Measurements from ENCODE around the gene MKRN2.
"Not testable (repeated sequence)": the region's sequence is repeated elsewhere in the genome, so short reads cannot be mapped to it uniquely, and the experiment has no call there.

MKRN2 gene

DNA sequence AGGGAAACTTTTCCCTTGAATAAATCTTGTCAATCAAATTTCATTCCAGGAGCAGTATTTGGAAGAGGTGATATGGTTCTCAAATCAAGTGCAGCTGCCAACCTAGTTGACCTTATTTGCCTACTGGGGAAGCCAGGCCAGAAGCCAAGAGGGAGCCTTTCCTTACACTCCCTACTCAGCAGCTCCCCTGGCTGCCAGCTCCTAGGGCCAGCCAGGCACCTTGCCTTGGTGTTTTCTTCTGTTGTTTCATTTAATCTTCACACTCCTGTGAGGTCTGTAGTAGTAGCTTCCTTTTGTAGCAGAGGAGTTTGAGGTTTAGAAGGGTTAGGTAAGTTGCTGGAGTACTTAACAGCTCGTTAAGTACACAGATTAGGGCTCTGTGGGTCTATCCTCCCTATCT is 34.2 kb upstream of the MKRN2 start:
- Mint-ChIP-seq H3K27ac (no peak overlapping the region), H3K4me3 (no peak overlapping the region), H3K4me1 (peaks cover 18% of the 10 kb centered on the region), H3K36me3 (ENCODE audit: low read depth) (peaks cover 48% of the 10 kb centered on the region), H3K9me3 (no peaks in the 10 kb centered on the region), H3K27me3 (ENCODE audit: low read depth) (no peaks in the 10 kb centered on the region)
- TF ChIP-seq, protein P1, sequence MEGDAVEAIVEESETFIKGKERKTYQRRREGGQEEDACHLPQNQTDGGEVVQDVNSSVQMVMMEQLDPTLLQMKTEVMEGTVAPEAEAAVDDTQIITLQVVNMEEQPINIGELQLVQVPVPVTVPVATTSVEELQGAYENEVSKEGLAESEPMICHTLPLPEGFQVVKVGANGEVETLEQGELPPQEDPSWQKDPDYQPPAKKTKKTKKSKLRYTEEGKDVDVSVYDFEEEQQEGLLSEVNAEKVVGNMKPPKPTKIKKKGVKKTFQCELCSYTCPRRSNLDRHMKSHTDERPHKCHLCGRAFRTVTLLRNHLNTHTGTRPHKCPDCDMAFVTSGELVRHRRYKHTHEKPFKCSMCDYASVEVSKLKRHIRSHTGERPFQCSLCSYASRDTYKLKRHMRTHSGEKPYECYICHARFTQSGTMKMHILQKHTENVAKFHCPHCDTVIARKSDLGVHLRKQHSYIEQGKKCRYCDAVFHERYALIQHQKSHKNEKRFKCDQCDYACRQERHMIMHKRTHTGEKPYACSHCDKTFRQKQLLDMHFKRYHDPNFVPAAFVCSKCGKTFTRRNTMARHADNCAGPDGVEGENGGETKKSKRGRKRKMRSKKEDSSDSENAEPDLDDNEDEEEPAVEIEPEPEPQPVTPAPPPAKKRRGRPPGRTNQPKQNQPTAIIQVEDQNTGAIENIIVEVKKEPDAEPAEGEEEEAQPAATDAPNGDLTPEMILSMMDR (IDR thresholded peaks at IDR 0.05; ENCODE audit: unreplicated experiment in 3 of 3) = no peak

DNA sequence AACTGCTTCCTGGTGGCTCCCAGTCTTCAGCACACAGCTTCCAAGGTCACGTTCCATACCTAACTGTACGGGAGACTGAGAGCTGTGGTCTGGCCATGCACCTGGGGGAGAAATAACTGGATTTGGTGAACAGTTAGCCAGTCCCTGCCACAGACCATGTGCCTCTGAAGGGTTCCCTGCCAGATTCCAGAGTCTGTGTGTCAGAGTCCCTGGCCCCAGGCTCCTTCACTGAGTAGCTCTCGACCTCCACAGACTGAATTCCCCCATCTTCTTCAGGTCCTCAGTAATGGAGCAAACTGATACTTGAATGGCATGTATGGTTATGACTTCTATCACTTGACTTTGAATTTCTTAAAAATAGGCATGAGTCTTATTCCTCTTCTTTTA is 29.1 kb upstream of the MKRN2 start:
- peaks cover 51% of the 10 kb centered on the region for H3K36me3 Mint-ChIP-seq (ENCODE audit: low read depth)
- no peaks in the 10 kb centered on the region for H3K9me3 Mint-ChIP-seq
- peak overlapping the region; percentile 34 to 78 (median 63) for H3K27ac Mint-ChIP-seq
- no peak overlapping the region for H3K4me3 Mint-ChIP-seq
- H3K27me3 Mint-ChIP-seq (ENCODE audit: low read depth) = no peaks in the 10 kb centered on the region
- TF ChIP-seq, protein P1 (IDR thresholded peaks at IDR 0.05; ENCODE audit: unreplicated experiment in 3 of 3) = no peak
- peaks cover 4% of the 10 kb centered on the region for H3K4me1 Mint-ChIP-seq

DNA sequence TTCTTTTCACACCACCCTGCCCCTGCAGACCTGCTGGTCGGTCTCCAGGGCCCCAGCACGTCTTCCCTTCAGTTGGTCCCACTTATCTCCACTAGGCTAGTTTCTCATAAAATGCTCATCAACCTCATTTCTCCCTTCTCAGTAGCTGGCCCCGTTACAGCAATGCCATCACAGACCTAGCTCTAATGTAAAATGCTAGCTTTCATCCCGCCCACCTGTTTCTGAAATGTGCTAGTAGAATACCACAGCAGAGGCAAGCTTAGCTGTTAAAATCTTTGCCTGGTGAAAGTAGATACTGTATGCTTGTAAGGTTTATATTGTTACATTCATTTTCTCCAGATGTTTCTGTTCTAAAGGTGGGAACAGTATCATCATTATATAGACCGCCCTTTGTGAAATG is 24.7 kb upstream of the MKRN2 start:
- Mint-ChIP-seq H3K36me3 (ENCODE audit: low read depth) (peaks cover 28% of the 10 kb centered on the region), H3K4me3 (no peak overlapping the region), H3K27ac (no peak overlapping the region), H3K9me3 (no peaks in the 10 kb centered on the region), H3K4me1 (no peaks in the 10 kb centered on the region), H3K27me3 (ENCODE audit: low read depth) (no peaks in the 10 kb centered on the region)
- TF ChIP-seq, protein P1 (IDR thresholded peaks at IDR 0.05; ENCODE audit: unreplicated experiment in 3 of 3) = no peak

DNA sequence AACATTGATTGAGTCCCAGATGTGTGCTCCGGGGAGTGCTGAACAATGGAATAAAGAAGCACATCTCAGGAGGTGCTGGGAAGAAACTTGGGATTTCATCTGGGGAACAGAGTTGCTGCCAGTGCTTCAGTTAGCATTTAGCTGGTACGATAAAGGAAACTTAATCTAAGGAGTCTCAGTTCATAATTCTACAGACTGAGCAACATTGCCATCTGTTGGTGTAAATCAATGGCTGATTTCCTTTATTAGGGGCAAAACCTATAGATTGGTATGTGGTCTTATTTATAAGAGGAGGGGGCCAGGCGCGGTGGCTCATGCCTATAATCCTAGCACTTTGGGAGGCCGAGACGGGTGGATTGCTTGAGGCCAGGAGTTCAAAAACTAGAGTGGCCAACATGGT is 20.5 kb upstream of the MKRN2 start:
- Mint-ChIP-seq H3K4me1 (no peaks in the 10 kb centered on the region), H3K4me3 (no peak overlapping the region), H3K27ac (peak overlapping the region in 1 of 3 experiments; percentile 55), H3K9me3 (no peaks in the 10 kb centered on the region), H3K27me3 (ENCODE audit: low read depth) (no peaks in the 10 kb centered on the region), H3K36me3 (ENCODE audit: low read depth) (peaks cover 9% of the 10 kb centered on the region)
- TF ChIP-seq, protein P1 (IDR thresholded peaks at IDR 0.05; ENCODE audit: unreplicated experiment in 3 of 3) = peak; percentile 14 to 20 (median 18)

DNA sequence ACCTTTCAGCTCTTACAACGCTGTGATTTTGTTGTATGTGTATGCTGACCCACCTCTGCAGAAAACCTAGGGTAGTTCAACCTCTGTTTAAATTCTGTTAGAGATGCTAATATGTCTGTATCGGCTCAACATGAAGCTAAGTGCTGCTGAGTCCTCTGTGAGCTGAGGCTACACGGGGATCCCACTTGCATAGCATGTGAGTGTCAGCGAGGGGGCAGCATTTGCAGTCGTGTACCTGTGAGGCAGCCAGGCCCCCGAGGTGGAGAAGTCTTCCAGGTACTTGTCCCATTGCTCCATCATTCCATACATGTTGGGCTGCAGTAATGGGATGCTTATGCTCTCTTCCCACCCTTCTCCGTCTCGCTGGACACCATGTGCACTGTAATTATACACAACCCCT is 15.3 kb upstream of the MKRN2 start:
- H3K4me3 Mint-ChIP-seq = no peak overlapping the region
- peaks cover 9% of the 10 kb centered on the region for H3K4me1 Mint-ChIP-seq
- TF ChIP-seq, protein P1 (IDR thresholded peaks at IDR 0.05; ENCODE audit: unreplicated experiment in 3 of 3) = peak in 1 of 3 experiments; percentile 29
- no peaks in the 10 kb centered on the region for H3K9me3 Mint-ChIP-seq
- no peaks in the 10 kb centered on the region for H3K27me3 Mint-ChIP-seq (ENCODE audit: low read depth)
- no peaks in the 10 kb centered on the region for H3K36me3 Mint-ChIP-seq (ENCODE audit: low read depth)
- H3K27ac Mint-ChIP-seq = no peak overlapping the region

DNA sequence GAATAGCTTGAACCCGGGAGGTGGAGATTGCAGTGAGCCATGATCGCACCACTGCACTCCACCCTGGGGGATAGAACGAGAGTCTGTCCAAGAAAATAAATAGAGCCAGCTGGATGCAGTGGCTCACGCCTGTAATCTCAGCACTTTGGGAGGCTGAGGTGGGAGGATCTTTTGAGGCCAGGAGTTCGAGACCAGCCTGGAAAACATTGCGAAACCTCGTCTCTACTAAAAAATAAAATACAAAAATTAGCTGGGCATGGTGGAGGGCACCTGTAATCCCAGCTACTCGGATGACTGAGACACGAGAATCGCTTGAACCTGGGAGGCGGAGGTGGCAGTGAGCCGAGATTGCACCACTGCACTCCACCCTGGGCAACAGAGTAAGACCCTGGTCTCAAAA is 13.4 kb upstream of the MKRN2 start:
- H3K36me3 Mint-ChIP-seq (ENCODE audit: low read depth); H3K27me3 Mint-ChIP-seq (ENCODE audit: low read depth); H3K27ac Mint-ChIP-seq; H3K4me1 Mint-ChIP-seq; H3K4me3 Mint-ChIP-seq; H3K9me3 Mint-ChIP-seq: not testable (repeated sequence)
